Panc1 (cell line): ENCODE data around the gene TRRAP. TPM values are rescaled to one million over a fixed set of nuclear protein-coding genes. Genes with fewer than 3 reads are reported as not detected.

Source experiments
- ATAC-seq: fragments of 200-7000 bp; cut with Tn5 transposase; 2 replicates; pipeline ENCODE4 v1.9.1; 2020; ENCODE audit warnings: mild to moderate bottlenecking, moderate library complexity
- BruUV-seq: library from RNA; stranded (reverse); fragments of 400-500 nt; replicated peaks from 2 replicates; lab custom pipeline; 2021; lab: Mats Ljungman, UMichigan
- CTCF ChIA-PET: fragments of 300-600 bp; sonication (Branson Sonifier 250); formaldehyde crosslinking; loops from one replicate; lab custom pipeline; 2022; ENCODE audit warnings: antibody characterized with exemption; lab: Charles Lee
- POLR2A ChIA-PET: fragments of 300-600 bp; sonication (Branson Sonifier 250); formaldehyde crosslinking; loops from one replicate; lab custom pipeline; 2022; ENCODE audit warnings: antibody characterized with exemption; lab: Charles Lee
- DNase-seq: peaks from one replicate; pipeline ENCODE4 v3.0.0-alpha.2; 2010; ENCODE audit warnings: low read depth, low spot score
- H3K27ac ChIP-seq: 2 replicates; pipeline ENCODE4 v1.5.1; 2011; ENCODE audit warnings: mild to moderate bottlenecking, low read length, inconsistent platforms
- H3K27me3 ChIP-seq: fragments of 200-500 bp; sonication (Bioruptor generic); 2 replicates; pipeline ENCODE4 v1.6.0; 2014; ENCODE audit warnings: low read length, inconsistent platforms; ENCODE audit not compliant: control insufficient read depth, insufficient read depth
- H3K36me3 ChIP-seq: fragments of 200-500 bp; sonication (Bioruptor generic); 2 replicates; pipeline ENCODE4 v1.5.1; 2014; ENCODE audit warnings: inconsistent platforms, mild to moderate bottlenecking, low read length, moderate library complexity; ENCODE audit not compliant: control insufficient read depth, insufficient read depth
- H3K4me1 ChIP-seq: 2 replicates; pipeline ENCODE4 v1.5.1; 2011; ENCODE audit warnings: inconsistent platforms, mild to moderate bottlenecking, low read length, moderate library complexity; ENCODE audit not compliant: control insufficient read depth, insufficient read depth
- H3K4me3 ChIP-seq, 2 experiments: 2 replicates each; pipeline ENCODE4 v1.5.1; 2011 to 2012; ENCODE audit warnings: low read depth in 2 of 2, low read length in 2 of 2, mild to moderate bottlenecking in 2 of 2, inconsistent platforms in 1 of 2, moderate library complexity in 1 of 2
- H3K9me3 ChIP-seq: fragments of 200-500 bp; sonication (Bioruptor generic); 2 replicates; pipeline ENCODE4 v1.5.1; 2014; ENCODE audit warnings: low read depth, mild to moderate bottlenecking, inconsistent platforms, low read length, moderate library complexity; ENCODE audit not compliant: control insufficient read depth, insufficient read depth
- POLR2AphosphoS5 ChIP-seq: IDR thresholded peaks from 2 replicates; pipeline ENCODE4 v1.6.1; 2012; ENCODE audit warnings: mild to moderate bottlenecking, low read depth, low read length, moderate library complexity
- SIN3A ChIP-seq: IDR thresholded peaks from 2 replicates; pipeline ENCODE4 v1.6.1; 2012; ENCODE audit warnings: low read depth, mild to moderate bottlenecking, low read length, moderate library complexity, borderline replicate concordance; ENCODE audit not compliant: insufficient read depth
- TCF7L2 ChIP-seq: IDR thresholded peaks from 2 replicates; pipeline ENCODE4 v1.6.1; 2011; ENCODE audit warnings: mild to moderate bottlenecking, low read depth, low read length, inconsistent platforms
- in situ Hi-C: cut with HindIII; loops from 2 replicates; pipeline ENCODE4 v1.10.0; 2016; ENCODE audit warnings: low sequenced_read_pairs, low pct_unique_long_range_greater_than_20kb
- intact Hi-C: fragments of 100-400 bp; cut with micrococcal nuclease; formaldehyde crosslinking; loops from one replicate; pipeline ENCODE4 v1.10.0; 2022; ENCODE audit not compliant: unreplicated experiment
- total RNA-seq: library from RNA; stranded (reverse); gene quantifications from one replicate; pipeline ENCODE4 v1.2.1, GENCODE V29; 2021; ENCODE audit not compliant: unreplicated experiment
- TF ChIP-seq, protein P1 (sequence below): fragments of 450-650 bp; IDR thresholded peaks from 2 replicates; pipeline ENCODE4 v1.5.1; 2017; ENCODE audit warnings: mild to moderate bottlenecking
- TF ChIP-seq, protein P2 (sequence below), 2 experiments: IDR thresholded peaks; 2 replicates each; pipeline ENCODE4 v1.6.1; 2011 to 2012; ENCODE audit warnings: low read depth in 2 of 2, control low read depth in 1 of 2, low read length in 1 of 2, mild to moderate bottlenecking in 1 of 2, moderate library complexity in 1 of 2; ENCODE audit not compliant: insufficient read depth in 1 of 2

The TRRAP gene
- total RNA-seq, 1 experiment from 2014 or later, result 44.9 TPM

DNA sequence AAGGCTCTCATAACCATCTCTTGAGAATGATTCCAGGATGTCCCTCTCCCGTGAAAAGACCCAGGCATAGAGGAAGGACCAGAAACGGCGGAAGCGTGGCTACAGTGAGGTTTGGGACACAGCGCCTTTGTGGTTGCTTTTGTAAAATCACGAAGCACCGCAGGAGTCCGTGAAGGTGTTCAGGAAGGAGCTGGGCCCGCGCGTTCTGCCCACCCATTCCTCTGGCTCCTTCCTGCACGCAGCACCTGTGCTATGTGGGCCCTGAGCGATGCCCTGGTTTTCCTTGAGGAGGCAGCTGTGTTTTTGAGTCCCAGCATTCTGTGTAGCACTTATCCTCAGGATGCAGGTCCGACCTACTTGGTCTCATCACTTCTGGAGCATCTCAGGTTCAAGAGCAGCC, 112.8 kb downstream of the TRRAP start:
- DNase-seq (no peak), ATAC-seq (no peak)
- H3K4me3 ChIP-seq, result no peak overlapping the region
- in situ Hi-C loops (no loop called here), intact Hi-C loops (no loop called here)
- no peaks in the 10 kb centered on the region for H3K4me1 ChIP-seq
- TF ChIP-seq, protein P1, sequence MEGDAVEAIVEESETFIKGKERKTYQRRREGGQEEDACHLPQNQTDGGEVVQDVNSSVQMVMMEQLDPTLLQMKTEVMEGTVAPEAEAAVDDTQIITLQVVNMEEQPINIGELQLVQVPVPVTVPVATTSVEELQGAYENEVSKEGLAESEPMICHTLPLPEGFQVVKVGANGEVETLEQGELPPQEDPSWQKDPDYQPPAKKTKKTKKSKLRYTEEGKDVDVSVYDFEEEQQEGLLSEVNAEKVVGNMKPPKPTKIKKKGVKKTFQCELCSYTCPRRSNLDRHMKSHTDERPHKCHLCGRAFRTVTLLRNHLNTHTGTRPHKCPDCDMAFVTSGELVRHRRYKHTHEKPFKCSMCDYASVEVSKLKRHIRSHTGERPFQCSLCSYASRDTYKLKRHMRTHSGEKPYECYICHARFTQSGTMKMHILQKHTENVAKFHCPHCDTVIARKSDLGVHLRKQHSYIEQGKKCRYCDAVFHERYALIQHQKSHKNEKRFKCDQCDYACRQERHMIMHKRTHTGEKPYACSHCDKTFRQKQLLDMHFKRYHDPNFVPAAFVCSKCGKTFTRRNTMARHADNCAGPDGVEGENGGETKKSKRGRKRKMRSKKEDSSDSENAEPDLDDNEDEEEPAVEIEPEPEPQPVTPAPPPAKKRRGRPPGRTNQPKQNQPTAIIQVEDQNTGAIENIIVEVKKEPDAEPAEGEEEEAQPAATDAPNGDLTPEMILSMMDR, result no peak
- TF ChIP-seq, protein P2, sequence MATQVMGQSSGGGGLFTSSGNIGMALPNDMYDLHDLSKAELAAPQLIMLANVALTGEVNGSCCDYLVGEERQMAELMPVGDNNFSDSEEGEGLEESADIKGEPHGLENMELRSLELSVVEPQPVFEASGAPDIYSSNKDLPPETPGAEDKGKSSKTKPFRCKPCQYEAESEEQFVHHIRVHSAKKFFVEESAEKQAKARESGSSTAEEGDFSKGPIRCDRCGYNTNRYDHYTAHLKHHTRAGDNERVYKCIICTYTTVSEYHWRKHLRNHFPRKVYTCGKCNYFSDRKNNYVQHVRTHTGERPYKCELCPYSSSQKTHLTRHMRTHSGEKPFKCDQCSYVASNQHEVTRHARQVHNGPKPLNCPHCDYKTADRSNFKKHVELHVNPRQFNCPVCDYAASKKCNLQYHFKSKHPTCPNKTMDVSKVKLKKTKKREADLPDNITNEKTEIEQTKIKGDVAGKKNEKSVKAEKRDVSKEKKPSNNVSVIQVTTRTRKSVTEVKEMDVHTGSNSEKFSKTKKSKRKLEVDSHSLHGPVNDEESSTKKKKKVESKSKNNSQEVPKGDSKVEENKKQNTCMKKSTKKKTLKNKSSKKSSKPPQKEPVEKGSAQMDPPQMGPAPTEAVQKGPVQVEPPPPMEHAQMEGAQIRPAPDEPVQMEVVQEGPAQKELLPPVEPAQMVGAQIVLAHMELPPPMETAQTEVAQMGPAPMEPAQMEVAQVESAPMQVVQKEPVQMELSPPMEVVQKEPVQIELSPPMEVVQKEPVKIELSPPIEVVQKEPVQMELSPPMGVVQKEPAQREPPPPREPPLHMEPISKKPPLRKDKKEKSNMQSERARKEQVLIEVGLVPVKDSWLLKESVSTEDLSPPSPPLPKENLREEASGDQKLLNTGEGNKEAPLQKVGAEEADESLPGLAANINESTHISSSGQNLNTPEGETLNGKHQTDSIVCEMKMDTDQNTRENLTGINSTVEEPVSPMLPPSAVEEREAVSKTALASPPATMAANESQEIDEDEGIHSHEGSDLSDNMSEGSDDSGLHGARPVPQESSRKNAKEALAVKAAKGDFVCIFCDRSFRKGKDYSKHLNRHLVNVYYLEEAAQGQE (IDR thresholded peaks at IDR 0.05; ENCODE audit: insufficient read depth in 1 of 2, low read depth in 2 of 2, low read length in 1 of 2), result no peak
- TF ChIP-seq TCF7L2 (no peak), SIN3A (no peak), POLR2AphosphoS5 (no peak)
- no peak overlapping the region for H3K27ac ChIP-seq
- H3K9me3 ChIP-seq, result no peaks in the 10 kb centered on the region
- ChIA-PET CTCF (no interaction called here), POLR2A (no interaction called here)
- BruUV-seq, result no TSS peak
- no peaks in the 10 kb centered on the region for H3K27me3 ChIP-seq
- H3K36me3 ChIP-seq, result peaks cover 27% of the 10 kb centered on the region

DNA sequence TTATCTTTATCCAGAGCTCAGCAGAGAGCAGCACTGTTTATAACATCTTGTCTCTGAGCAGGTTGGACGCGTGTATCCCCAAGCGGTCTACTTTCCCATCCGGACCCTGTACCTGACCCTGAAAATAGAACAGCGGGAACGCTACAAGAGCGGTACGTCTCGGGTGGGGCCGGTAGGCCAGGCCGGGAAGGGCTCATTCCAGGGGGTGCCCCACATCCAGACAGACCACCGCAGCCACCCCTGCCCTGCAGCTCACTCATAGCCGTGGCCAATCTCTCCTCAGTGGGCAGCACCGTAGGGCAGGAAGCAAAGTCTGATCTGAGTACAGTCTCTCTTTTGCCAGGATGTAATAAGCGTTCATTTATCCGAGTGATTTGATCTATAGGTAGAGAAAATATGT, 113.7 kb downstream of the TRRAP start:
- DNase-seq, result no peak
- peaks cover 29% of the 10 kb centered on the region for H3K36me3 ChIP-seq
- in situ Hi-C loops, result no loop called here

More for the DNA sequence above, 113.7 kb downstream of the TRRAP start:
- ATAC-seq, result no peak
- ChIA-PET CTCF (no interaction called here), POLR2A (no interaction called here)
- Histone ChIP-seq H3K27me3 (no peaks in the 10 kb centered on the region), H3K9me3 (no peaks in the 10 kb centered on the region), H3K27ac (no peak overlapping the region), H3K4me1 (no peaks in the 10 kb centered on the region), H3K4me3 (no peak overlapping the region)
- TF ChIP-seq TCF7L2 (no peak), SIN3A (no peak), POLR2AphosphoS5 (no peak)
- TF ChIP-seq, protein P2 (IDR thresholded peaks at IDR 0.05; ENCODE audit: insufficient read depth in 1 of 2, low read depth in 2 of 2, low read length in 1 of 2), result no peak
- TF ChIP-seq, protein P1, result no peak
- no TSS peak for BruUV-seq
- intact Hi-C loops, result no loop called here
